ENCODE results near the gene KCNH2.
"Not testable (repeated sequence)": the region's sequence is repeated elsewhere in the genome, so short reads cannot be mapped to it uniquely, and the experiment has no call there.

The KCNH2 gene

GRCh38 chr7:151012031-151012692, 34.0 kb upstream of the KCNH2 start:
- DNase-seq (ENCODE audit: low spot score): no peak

- DNase-seq (ENCODE audit: low spot score): not testable (repeated sequence)
Measured at GRCh38 chr7:151011616-151012015, 33.5 kb upstream of the KCNH2 start.

- DNase-seq (ENCODE audit: low spot score): no peak
Measured at GRCh38 chr7:151011097-151011409, 32.9 kb upstream of the KCNH2 start.

- DNase-seq (ENCODE audit: low spot score): no peak
Measured at GRCh38 chr7:151010307-151011096, 32.4 kb upstream of the KCNH2 start.

- no peak for DNase-seq (ENCODE audit: low spot score)
Measured at GRCh38 chr7:151010037-151010306, 31.9 kb upstream of the KCNH2 start.

GRCh38 chr7:151009327-151010036, 31.4 kb upstream of the KCNH2 start:
- no peak for DNase-seq (ENCODE audit: low spot score)

- peak; percentile 70 for DNase-seq (ENCODE audit: low spot score)
Measured at GRCh38 chr7:151008511-151009323, 30.6 kb upstream of the KCNH2 start.

- DNase-seq (ENCODE audit: low spot score): peak; percentile 69
Measured at GRCh38 chr7:151008143-151008510, 30.0 kb upstream of the KCNH2 start.

- no peak for DNase-seq (ENCODE audit: low spot score)
Measured at GRCh38 chr7:151007469-151007898, 29.4 kb upstream of the KCNH2 start.

GRCh38 chr7:151006590-151007300, 28.6 kb upstream of the KCNH2 start:
- DNase-seq (ENCODE audit: low spot score): no peak

GRCh38 chr7:151005566-151005965, 27.4 kb upstream of the KCNH2 start:
- DNase-seq (ENCODE audit: low spot score): no peak

- DNase-seq (ENCODE audit: low spot score): no peak
Measured at GRCh38 chr7:151003572-151003971, 25.5 kb upstream of the KCNH2 start.

GRCh38 chr7:151001546-151001945, 23.4 kb upstream of the KCNH2 start:
- DNase-seq (ENCODE audit: low spot score): no peak

- DNase-seq (ENCODE audit: low spot score): no peak
Measured at GRCh38 chr7:151000897-151001495, 22.9 kb upstream of the KCNH2 start.

GRCh38 chr7:150999497-151000230, 21.5 kb upstream of the KCNH2 start:
- DNase-seq (ENCODE audit: low spot score): no peak

- DNase-seq (ENCODE audit: low spot score): no peak
Measured at GRCh38 chr7:150999001-150999400, 20.9 kb upstream of the KCNH2 start.

- DNase-seq (ENCODE audit: low spot score): no peak
Measured at GRCh38 chr7:150998341-150998740, 20.2 kb upstream of the KCNH2 start.

GRCh38 chr7:150997817-150998216, 19.7 kb upstream of the KCNH2 start:
- DNase-seq (ENCODE audit: low spot score): no peak

GRCh38 chr7:150997075-150997511, 19.0 kb upstream of the KCNH2 start:
- DNase-seq (ENCODE audit: low spot score): no peak

GRCh38 chr7:150996376-150997074, 18.4 kb upstream of the KCNH2 start:
- DNase-seq (ENCODE audit: low spot score): no peak
